Activated T-cell treated with anti-CD3 and anti-CD28 coated beads, Interleukin-2, amount 50 U/mL, for 4 hours (primary cell): ENCODE results near the gene USP19. TPM values are rescaled to one million over a fixed set of nuclear protein-coding genes. Genes with fewer than 3 reads are reported as not detected.

Experiments
- ATAC-seq, 2 donors: fragments of 200-7000 bp; cut with Tn5 transposase; one replicate each; pipeline ENCODE4 v1.10.0; 2021
- DNase-seq: peaks from one replicate; pipeline ENCODE4 v3.0.0-alpha.2; 2020
- H3K27me3 Mint-ChIP-seq: one replicate; pipeline ENCODE4 v1.8.0; 2021; ENCODE audit warnings: low read depth, mixed read lengths
- H3K36me3 Mint-ChIP-seq: one replicate; pipeline ENCODE4 v1.8.0; 2022; ENCODE audit warnings: mixed read lengths; ENCODE audit not compliant: insufficient read depth
- H3K4me1 Mint-ChIP-seq: one replicate; pipeline ENCODE4 v1.8.0; 2021; ENCODE audit warnings: low read depth, mixed read lengths
- H3K4me3 Mint-ChIP-seq: one replicate; pipeline ENCODE4 v1.8.0; 2021; ENCODE audit warnings: mild to moderate bottlenecking, moderate library complexity, mixed read lengths
- H3K9me3 Mint-ChIP-seq: one replicate; pipeline ENCODE4 v1.8.0; 2021; ENCODE audit warnings: mixed read lengths
- total RNA-seq, 3 donors: library from RNA; stranded (reverse); gene quantifications; one replicate each; pipeline ENCODE4 v1.2.1, GENCODE V29; 2021

The USP19 gene
- total RNA-seq, 3 donors from 2014 or later = 68.2 to 75.9 (median 75.1) TPM

DNA sequence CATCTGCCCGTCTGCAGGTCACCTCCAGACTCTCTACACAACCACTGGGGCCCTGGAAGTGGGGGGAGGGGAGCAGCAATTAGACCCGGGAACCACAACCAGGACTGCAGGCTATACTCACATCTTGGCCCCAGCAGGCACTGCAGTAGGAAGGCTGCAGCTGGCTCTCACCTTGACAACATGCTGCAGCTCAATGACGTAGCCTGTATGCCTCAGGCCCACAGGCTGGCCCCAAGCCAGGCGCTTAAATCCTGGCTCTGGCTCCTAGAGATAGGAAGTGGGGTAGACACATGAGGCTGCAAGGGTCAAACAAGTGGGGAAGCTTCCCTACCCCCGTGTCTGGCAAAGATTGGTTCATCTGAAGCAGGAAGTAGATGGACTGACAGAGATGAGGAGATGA, 22.2 kb downstream of the USP19 start:
- no peaks in the 10 kb centered on the region for H3K27me3 Mint-ChIP-seq
- H3K9me3 Mint-ChIP-seq = no peaks in the 10 kb centered on the region
- peaks cover 16% of the 10 kb centered on the region for H3K4me1 Mint-ChIP-seq
- no peak for DNase-seq
- no peak overlapping the region for H3K4me3 Mint-ChIP-seq
- ATAC-seq = no peak
- H3K36me3 Mint-ChIP-seq = peaks cover 28% of the 10 kb centered on the region

DNA sequence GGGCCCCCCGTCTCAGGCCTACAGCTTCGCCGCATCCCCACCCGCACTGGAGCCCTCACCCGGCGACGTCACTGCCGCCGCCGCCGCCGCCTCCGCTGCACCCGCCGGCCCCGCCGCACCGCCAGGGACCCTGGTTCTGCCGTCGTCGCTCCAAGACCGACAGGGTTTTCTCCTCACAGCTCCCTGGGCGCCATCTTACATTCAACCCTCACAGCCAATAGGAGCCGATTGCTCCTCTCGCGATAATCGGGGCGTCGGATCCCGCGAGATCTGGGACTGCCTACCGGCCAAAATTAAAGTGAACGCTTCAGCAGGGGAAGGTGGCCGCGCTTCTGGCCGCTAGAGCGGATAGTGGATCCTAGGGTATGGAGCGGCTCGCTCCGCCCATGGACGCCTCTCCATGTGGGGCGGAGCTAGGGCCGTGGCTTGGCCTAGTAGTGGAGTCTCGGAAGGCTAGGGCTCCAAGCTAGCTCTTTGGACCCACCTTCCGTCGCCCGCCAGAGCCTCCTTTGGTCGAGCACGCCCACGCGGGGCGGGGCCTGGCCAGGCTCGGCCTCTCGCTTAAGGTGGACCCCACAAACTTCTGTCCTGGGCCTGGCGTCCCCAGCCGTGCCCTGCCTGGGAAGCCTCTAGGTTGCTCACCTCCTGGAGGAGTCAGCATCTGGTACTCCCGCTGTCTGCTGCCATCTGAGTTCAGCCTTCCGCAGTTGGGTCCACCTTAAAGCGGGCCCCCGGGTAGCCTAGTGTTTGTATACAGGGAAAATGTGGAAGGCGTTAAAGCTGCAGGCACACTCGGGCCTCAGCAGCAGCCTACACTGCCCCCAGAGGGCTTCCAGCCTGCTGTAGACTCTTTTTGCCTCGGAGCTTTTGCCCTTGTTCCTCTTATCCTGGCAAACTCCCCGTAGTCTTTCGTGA, 26.5 kb downstream of the USP19 start, which contains the start of gene QRICH1:
Gene QRICH1, minus strand, starts transcription at position 219 of the 915 bp plus-strand sequence. CDS start 17,054 bp downstream, outside the sequence.
- DNase-seq = peak; percentile 95
- ATAC-seq = peak; percentile 86 to 87
- peaks cover 43% of the 10 kb centered on the region for H3K4me1 Mint-ChIP-seq
- no peaks in the 10 kb centered on the region for H3K27me3 Mint-ChIP-seq
- no peaks in the 10 kb centered on the region for H3K9me3 Mint-ChIP-seq
- H3K36me3 Mint-ChIP-seq = peaks cover 19% of the 10 kb centered on the region
- H3K4me3 Mint-ChIP-seq = peak within 1 kb of the TSS; percentile 89

DNA sequence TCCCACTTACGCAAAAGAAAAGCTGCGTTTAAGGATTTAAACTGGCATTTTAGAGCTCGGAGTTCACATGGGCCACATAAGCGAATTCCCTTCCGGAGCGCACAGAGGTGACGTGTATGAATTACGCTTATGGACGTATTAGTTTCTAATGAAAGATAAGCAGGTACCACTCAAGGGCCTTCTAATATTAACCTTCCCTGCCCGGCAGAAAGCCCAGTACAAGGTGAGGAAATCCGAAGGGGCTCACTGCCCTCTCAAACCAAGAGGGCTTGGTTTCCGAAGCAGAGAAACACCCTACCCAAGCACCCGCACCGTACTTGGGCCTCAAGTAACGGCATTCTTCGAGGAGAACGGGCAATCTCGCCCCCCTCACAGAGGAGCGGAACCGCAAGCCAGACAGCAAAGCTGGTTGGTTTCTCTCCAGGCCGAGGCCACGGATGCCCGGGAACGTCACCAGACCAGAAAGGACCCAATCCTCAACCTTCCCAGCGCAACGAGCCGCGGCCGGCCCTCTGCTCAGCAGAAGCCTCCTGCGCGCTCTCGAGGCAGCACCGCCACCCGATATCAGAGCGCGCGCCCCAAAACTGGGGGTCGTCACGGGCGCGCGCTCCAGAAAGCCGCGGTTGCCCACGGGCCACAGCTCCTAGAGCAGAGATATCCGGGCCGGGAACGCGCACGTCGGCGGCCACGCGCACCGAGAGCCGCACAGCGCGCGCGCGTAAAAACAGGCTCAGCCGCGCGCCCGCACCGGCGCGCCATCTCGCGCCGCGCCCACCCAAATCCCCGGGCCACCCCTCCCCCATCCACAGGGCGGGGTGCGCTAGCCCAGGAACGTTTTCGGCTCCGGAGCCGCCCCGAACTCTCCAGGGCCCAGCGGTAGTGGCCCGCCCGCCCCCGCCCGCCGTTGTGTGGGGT, 27.4 kb downstream of the USP19 start:
- Mint-ChIP-seq H3K27me3 (no peaks in the 10 kb centered on the region), H3K4me1 (peaks cover 44% of the 10 kb centered on the region), H3K36me3 (peaks cover 14% of the 10 kb centered on the region), H3K4me3 (peak overlapping the region; percentile 89), H3K9me3 (no peaks in the 10 kb centered on the region)
- ATAC-seq = peak; percentile 47 to 51
- DNase-seq = peak; percentile 74

DNA sequence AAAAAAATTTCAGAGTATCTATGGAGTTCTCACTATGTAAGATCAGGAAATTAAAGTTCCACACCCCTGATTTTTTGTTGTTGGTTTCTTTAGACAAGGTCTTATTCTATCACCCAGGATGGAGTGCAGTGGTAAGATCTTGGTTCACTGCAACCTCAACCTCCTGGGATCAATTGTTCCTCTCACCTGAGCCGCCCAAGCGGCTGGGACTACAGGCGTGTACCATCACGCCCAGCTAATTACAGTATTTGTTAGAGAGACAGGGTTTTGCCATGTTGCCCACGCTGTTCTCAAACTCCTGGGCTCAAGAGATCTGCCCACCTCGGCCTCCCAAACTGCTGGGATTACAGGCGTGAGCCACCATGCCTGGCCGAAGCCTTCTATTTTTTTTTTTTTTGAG, 39.2 kb downstream of the USP19 start:
- ATAC-seq = no peak

DNA sequence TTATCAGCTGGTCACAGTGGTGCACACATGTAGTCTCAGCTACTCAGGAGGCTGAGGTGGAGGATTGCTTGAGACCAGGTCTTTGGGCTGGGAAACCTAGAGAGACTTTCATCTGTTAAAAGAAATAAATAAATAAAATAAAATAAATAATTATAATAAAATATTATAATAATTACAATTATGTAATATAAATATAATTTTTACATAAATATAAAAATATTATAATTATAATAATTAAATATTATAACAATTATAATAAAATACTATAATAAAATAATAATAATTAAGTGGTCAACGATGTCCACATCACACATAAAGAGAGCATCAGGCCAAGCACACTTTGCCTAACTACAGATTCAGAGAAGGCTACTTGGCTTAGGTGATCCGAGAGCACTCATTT, 41.4 kb downstream of the USP19 start:
- H3K27me3 Mint-ChIP-seq = no peaks in the 10 kb centered on the region
- H3K9me3 Mint-ChIP-seq = no peaks in the 10 kb centered on the region
- no peak for ATAC-seq
- H3K4me1 Mint-ChIP-seq = peaks cover 10% of the 10 kb centered on the region
- peaks cover 10% of the 10 kb centered on the region for H3K36me3 Mint-ChIP-seq
- no peak for DNase-seq
- H3K4me3 Mint-ChIP-seq = no peak overlapping the region

More for the DNA sequence above, 39.2 kb downstream of the USP19 start:
- H3K4me1 Mint-ChIP-seq = peaks cover 10% of the 10 kb centered on the region
- no peak overlapping the region for H3K4me3 Mint-ChIP-seq
- peaks cover 8% of the 10 kb centered on the region for H3K36me3 Mint-ChIP-seq
- DNase-seq = no peak
- no peaks in the 10 kb centered on the region for H3K27me3 Mint-ChIP-seq
- no peaks in the 10 kb centered on the region for H3K9me3 Mint-ChIP-seq

DNA sequence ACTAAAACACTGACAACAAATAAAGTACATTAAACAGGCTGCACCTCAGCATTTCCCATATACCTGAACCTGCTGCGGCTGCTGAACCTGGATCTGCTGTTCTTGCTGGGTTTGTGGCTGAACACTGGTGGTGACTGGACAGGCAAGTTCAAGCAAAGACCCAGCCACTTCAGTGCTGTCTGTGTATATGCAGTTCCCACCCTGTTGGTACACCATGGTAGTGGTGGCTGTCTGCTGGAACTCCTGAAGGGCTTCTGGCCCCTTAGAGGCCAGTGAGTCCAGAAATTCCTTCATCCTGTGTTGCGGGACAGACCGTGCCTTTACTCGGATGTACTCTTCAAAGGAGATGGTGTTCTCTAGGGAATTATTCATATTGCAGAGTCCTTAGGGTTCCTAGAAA, 44.0 kb downstream of the USP19 start:
- Mint-ChIP-seq H3K4me3 (no peak overlapping the region), H3K9me3 (no peaks in the 10 kb centered on the region), H3K4me1 (peaks cover 7% of the 10 kb centered on the region), H3K36me3 (peaks cover 22% of the 10 kb centered on the region), H3K27me3 (no peaks in the 10 kb centered on the region)
- no peak for DNase-seq
- ATAC-seq = no peak

DNA sequence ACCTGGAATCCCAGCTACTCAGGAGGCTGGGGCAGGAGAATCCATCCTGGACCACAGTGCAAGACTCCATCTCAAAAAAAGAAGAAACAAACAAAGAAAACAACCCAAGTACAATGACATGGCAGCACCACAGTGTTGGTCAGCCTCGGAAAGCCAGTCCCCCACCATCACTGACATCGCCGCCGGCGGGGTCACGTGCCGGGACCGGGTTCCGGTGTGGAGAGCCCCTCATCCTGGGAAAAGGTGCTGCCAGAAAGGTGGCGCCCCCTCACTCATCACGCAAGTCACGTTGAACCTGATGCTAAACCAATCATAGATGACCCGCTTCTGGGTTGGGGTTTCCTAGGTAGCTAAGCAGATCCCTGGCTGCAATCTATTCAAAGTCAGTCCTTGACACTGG, 44.5 kb downstream of the USP19 start:
- peaks cover 4% of the 10 kb centered on the region for H3K4me1 Mint-ChIP-seq
- no peaks in the 10 kb centered on the region for H3K27me3 Mint-ChIP-seq
- peaks cover 22% of the 10 kb centered on the region for H3K36me3 Mint-ChIP-seq
- no peaks in the 10 kb centered on the region for H3K9me3 Mint-ChIP-seq
- DNase-seq (no peak), ATAC-seq (no peak)
- H3K4me3 Mint-ChIP-seq = no peak overlapping the region

Other genes starting within 250 kb of the USP19 start
- gene SLC25A20, start 221.9 kb downstream of the USP19 start, total RNA-seq = 10 to 100 TPM; 13.9 to 19.0 (median 17.5) TPM
- 100 to 1,000 TPM; 144 to 161 (median 146) TPM for gene ARIH2, start 202.0 kb downstream of the USP19 start, total RNA-seq
- gene P4HTM, start 130.6 kb downstream of the USP19 start, total RNA-seq = 10 to 100 TPM; 25.7 to 28.2 (median 26.3) TPM
- gene WDR6, start 113.4 kb downstream of the USP19 start, total RNA-seq = 100 to 1,000 TPM; 147 to 163 (median 155) TPM
- 10 to 100 TPM; 23.9 to 32.3 (median 25.4) TPM for gene DALRD3, start 102.2 kb downstream of the USP19 start, total RNA-seq
- gene NDUFAF3, start 98.7 kb downstream of the USP19 start, total RNA-seq = 100 to 1,000 TPM; 138 to 155 (median 147) TPM
- 100 to 1,000 TPM; 664 to 769 (median 721) TPM for gene IMPDH2, start 91.4 kb downstream of the USP19 start, total RNA-seq
- 100 to 1,000 TPM; 109 to 131 (median 114) TPM for gene QRICH1, start 26.8 kb downstream of the USP19 start, total RNA-seq
- 100 to 1,000 TPM; 216 to 228 (median 228) TPM for gene QARS1, start 16.1 kb downstream of the USP19 start, total RNA-seq
- 1 to 10 TPM; 1.6 to 2.4 (median 2.0) TPM for gene LAMB2, start 12.2 kb upstream of the USP19 start, total RNA-seq
- 10 to 100 TPM; 24.8 to 29.2 (median 27.0) TPM for gene CCDC71, start 45.5 kb upstream of the USP19 start, total RNA-seq
- 1 to 10 TPM; 2.6 to 3.6 (median 3.5) TPM for gene KLHDC8B, start 50.8 kb upstream of the USP19 start, total RNA-seq
- gene C3orf62, start 156.4 kb upstream of the USP19 start, total RNA-seq = 1 to 10 TPM; 4.7 to 5.5 (median 5.2) TPM
- gene USP4, start 219.2 kb upstream of the USP19 start, total RNA-seq = 10 to 100 TPM; 60.1 to 71.3 (median 61.6) TPM
- 100 to 1,000 TPM; 109 to 152 (median 132) TPM for gene GPX1, start 237.5 kb upstream of the USP19 start, total RNA-seq